IPS-20b (cell line): ENCODE results near the gene OR2H2.

Experiments used
- H3K27ac ChIP-seq: one replicate; pipeline ENCODE4 v1.5.1; 2013; ENCODE audit warnings: low read length
- H3K27me3 ChIP-seq: 2 replicates; pipeline ENCODE4 v1.6.1; 2013; ENCODE audit warnings: mild to moderate bottlenecking, low read length, inconsistent platforms; ENCODE audit not compliant: insufficient read depth
- H3K36me3 ChIP-seq: 2 replicates; pipeline ENCODE4 v1.6.1; 2013; ENCODE audit warnings: low read depth, mild to moderate bottlenecking, inconsistent platforms, low read length, moderate library complexity; ENCODE audit not compliant: insufficient read depth
- H3K4me1 ChIP-seq: 2 replicates; pipeline ENCODE4 v1.6.1; 2013; ENCODE audit warnings: mild to moderate bottlenecking, control low read depth, inconsistent platforms, low read length, moderate library complexity; ENCODE audit not compliant: insufficient read depth
- H3K4me3 ChIP-seq: 2 replicates; pipeline ENCODE4 v1.5.1; 2013; ENCODE audit warnings: mild to moderate bottlenecking, low read length, inconsistent platforms
- H3K9ac ChIP-seq: 2 replicates; pipeline ENCODE4 v1.6.1; 2013; ENCODE audit warnings: low read depth, mild to moderate bottlenecking, inconsistent platforms, low read length, moderate library complexity
- H3K9me3 ChIP-seq: 2 replicates; pipeline ENCODE4 v1.6.1; 2013; ENCODE audit warnings: mild to moderate bottlenecking, low read depth, low read length, inconsistent platforms; ENCODE audit not compliant: insufficient read depth

OR2H2 gene

GRCh38 chr6:29631860-29632731 lies 47.2 kb downstream of the OR2H2 start:
- Histone ChIP-seq H3K4me1 (peaks cover 35% of the 10 kb centered on the region; the same call in 1 of the 2 replicates), H3K27me3 (no peaks in the 10 kb centered on the region), H3K9ac (peak overlapping the region; percentile 90; the same call in 1 of the 2 replicates), H3K27ac (no peak overlapping the region), H3K36me3 (peaks cover 13% of the 10 kb centered on the region; the same call in 1 of the 2 replicates), H3K9me3 (no peaks in the 10 kb centered on the region), H3K4me3 (peak overlapping the region; percentile 81)

GRCh38 chr6:29632789-29633533 lies 48.0 kb downstream of the OR2H2 start, which contains the start of gene GABBR1:
Gene GABBR1, minus strand, starts transcription at chr6:29633183. Its CDS starts 798 bp downstream, at chr6:29632385.
- H3K4me3 ChIP-seq, result peak within 1 kb of the TSS; percentile 81
- peaks cover 35% of the 10 kb centered on the region; the same call in 1 of the 2 replicates for H3K4me1 ChIP-seq

GRCh38 chr6:29633534-29633905 lies 48.6 kb downstream of the OR2H2 start:
- Histone ChIP-seq H3K4me1 (peaks cover 35% of the 10 kb centered on the region; the same call in 1 of the 2 replicates), H3K9ac (peak overlapping the region; percentile 90), H3K36me3 (peaks cover 13% of the 10 kb centered on the region; the same call in 1 of the 2 replicates), H3K27ac (peak overlapping the region; percentile 89), H3K9me3 (no peaks in the 10 kb centered on the region), H3K4me3 (peak overlapping the region; percentile 81), H3K27me3 (no peaks in the 10 kb centered on the region)

More at GRCh38 chr6:29632789-29633533, 48.0 kb downstream of the OR2H2 start, which contains the start of gene GABBR1:
- peak within 1 kb of the TSS; percentile 90 for H3K9ac ChIP-seq
- H3K9me3 ChIP-seq, result no peaks in the 10 kb centered on the region
- peak within 1 kb of the TSS; percentile 89 for H3K27ac ChIP-seq
- no peaks in the 10 kb centered on the region for H3K27me3 ChIP-seq
- H3K36me3 ChIP-seq, result peaks cover 13% of the 10 kb centered on the region; the same call in 1 of the 2 replicates

- H3K9ac ChIP-seq, result no peak overlapping the region
- no peak overlapping the region for H3K4me3 ChIP-seq
These were observed 52.3 kb downstream of the OR2H2 start for GRCh38 chr6:29637247-29637646.

More at GRCh38 chr6:29637247-29637646, 52.3 kb downstream of the OR2H2 start:
- Histone ChIP-seq H3K36me3 (no peaks in the 10 kb centered on the region), H3K27me3 (no peaks in the 10 kb centered on the region), H3K27ac (no peak overlapping the region), H3K9me3 (no peaks in the 10 kb centered on the region), H3K4me1 (peaks cover 13% of the 10 kb centered on the region; the same call in 1 of the 2 replicates)
